Naive thymus-derived CD4-positive, alpha-beta T cell (primary cell): Measurements from ENCODE around the gene PFKP. TPM values are rescaled to one million over a fixed set of nuclear protein-coding genes. Genes with fewer than 3 reads are reported as not detected.

Source experiments
- ATAC-seq: fragments of 150-1000 bp; cut with Tn5 transposase; 2 replicates; pipeline ENCODE4 v1.10.0; 2021; ENCODE audit warnings: mild to moderate bottlenecking, moderate library complexity
- CTCF ChIA-PET: fragments of 350-600 bp; sonication (Branson Sonifier 250); formaldehyde crosslinking; loops from one replicate; lab custom pipeline; 2021; ENCODE audit warnings: antibody characterized with exemption; lab: Charles Lee
- POLR2A ChIA-PET: fragments of 350-600 bp; sonication (Branson Sonifier 250); formaldehyde crosslinking; loops from one replicate; lab custom pipeline; 2021; ENCODE audit warnings: antibody characterized with exemption, inconsistent platforms; lab: Charles Lee
- DNase-seq, 9 donors: peaks; one replicate each; pipeline versions ENCODE4 v3.0.0 to v3.0.0-alpha.2; 2020 to 2022; ENCODE audit warnings: mixed read lengths in 1 of 9
- H3K27ac ChIP-seq: one replicate; pipeline ENCODE4 v1.7.0; 2013; ENCODE audit warnings: mild to moderate bottlenecking, low read depth, low read length, moderate library complexity
- H3K27me3 ChIP-seq, 2 donors: one replicate each; pipeline ENCODE4 v1.7.0; 2013; ENCODE audit warnings: low read length in 2 of 2, mild to moderate bottlenecking in 2 of 2, moderate library complexity in 2 of 2; ENCODE audit not compliant: control insufficient read depth in 2 of 2, insufficient read depth in 2 of 2
- H3K36me3 ChIP-seq, 3 experiments: 1 replicate in 2 of 3; 2 replicates in 1 of 3; pipeline ENCODE4 v1.7.0; 2013; ENCODE audit warnings: low read length in 3 of 3, mild to moderate bottlenecking in 3 of 3, moderate library complexity in 1 of 3; ENCODE audit not compliant: insufficient read depth in 3 of 3, control insufficient read depth in 2 of 3
- H3K4me1 ChIP-seq, 2 donors: one replicate each; pipeline ENCODE4 v1.7.0; 2013; ENCODE audit warnings: low read length in 2 of 2, mild to moderate bottlenecking in 2 of 2, moderate library complexity in 1 of 2; ENCODE audit not compliant: control insufficient read depth in 2 of 2, insufficient read depth in 2 of 2
- H3K4me3 ChIP-seq: 2 replicates; pipeline ENCODE4 v1.7.0; 2013; ENCODE audit warnings: mild to moderate bottlenecking, low read length
- H3K9me3 ChIP-seq, 3 experiments: 1 replicate in 2 of 3; 2 replicates in 1 of 3; pipeline ENCODE4 v1.7.0; 2013; ENCODE audit warnings: low read length in 3 of 3; ENCODE audit not compliant: control insufficient read depth in 2 of 3
- H3K27ac Mint-ChIP-seq, 9 donors: one replicate each; pipeline ENCODE4 v1.8.0; 2020 to 2022; ENCODE audit warnings: mixed read lengths in 9 of 9, mild to moderate bottlenecking in 8 of 9, moderate library complexity in 5 of 9, inconsistent platforms in 2 of 9
- H3K27me3 Mint-ChIP-seq, 5 donors: one replicate each; pipeline ENCODE4 v1.8.0; 2021 to 2022; ENCODE audit warnings: mixed read lengths in 5 of 5, mild to moderate bottlenecking in 1 of 5
- H3K36me3 Mint-ChIP-seq, 5 donors: one replicate each; pipeline ENCODE4 v1.8.0; 2020 to 2022; ENCODE audit warnings: mixed read lengths in 5 of 5, mild to moderate bottlenecking in 3 of 5, inconsistent platforms in 1 of 5
- H3K4me1 Mint-ChIP-seq, 7 donors: one replicate each; pipeline ENCODE4 v1.8.0; 2020 to 2022; ENCODE audit warnings: mixed read lengths in 7 of 7, mild to moderate bottlenecking in 3 of 7, inconsistent platforms in 1 of 7
- H3K4me3 Mint-ChIP-seq, 10 donors: one replicate each; pipeline ENCODE4 v1.8.0; 2020 to 2022; ENCODE audit warnings: mild to moderate bottlenecking in 10 of 10, mixed read lengths in 10 of 10, moderate library complexity in 6 of 10, inconsistent platforms in 2 of 10
- H3K9me3 Mint-ChIP-seq, 11 donors: one replicate each; pipeline ENCODE4 v1.8.0; 2020 to 2022; ENCODE audit warnings: mixed read lengths in 11 of 11, mild to moderate bottlenecking in 4 of 11, inconsistent platforms in 1 of 11, moderate library complexity in 1 of 11
- intact Hi-C, 2 donors: fragments of 100-400 bp; cut with micrococcal nuclease; formaldehyde crosslinking; loops; one replicate each; pipeline ENCODE4 v1.15.1; 2023
- polyA plus RNA-seq, 2 donors: library from polyadenylated mRNA; unstranded; fragments of 300-500 nt; fragmentation: Illumina TruSeq; gene quantifications; one replicate each; pipeline ENCODE4 v1.2.3, GENCODE V29; 2021
- total RNA-seq, 6 experiments: library from RNA in 5 of 6; stranded (reverse) in 5 of 6; gene quantifications; 1 replicate in 5 of 6; 2 replicates in 1 of 6; pipeline ENCODE4 v1.2.3 and lab custom pipeline; 2021 to 2026

Gene PFKP
- total RNA-seq = 100 to 1,000 TPM in 1 of 5 experiments, 10 to 100 TPM in 4; 43.8 to 219 (median 50.0) TPM
- 10 to 100 TPM; 23.8 to 33.5 TPM for polyA plus RNA-seq
- total RNA-seq (lab: John Stamatoyannopoulos, UW) = 35.8 reads per million, percentile 64 among the genes with 10 or more reads in this experiment

DNA sequence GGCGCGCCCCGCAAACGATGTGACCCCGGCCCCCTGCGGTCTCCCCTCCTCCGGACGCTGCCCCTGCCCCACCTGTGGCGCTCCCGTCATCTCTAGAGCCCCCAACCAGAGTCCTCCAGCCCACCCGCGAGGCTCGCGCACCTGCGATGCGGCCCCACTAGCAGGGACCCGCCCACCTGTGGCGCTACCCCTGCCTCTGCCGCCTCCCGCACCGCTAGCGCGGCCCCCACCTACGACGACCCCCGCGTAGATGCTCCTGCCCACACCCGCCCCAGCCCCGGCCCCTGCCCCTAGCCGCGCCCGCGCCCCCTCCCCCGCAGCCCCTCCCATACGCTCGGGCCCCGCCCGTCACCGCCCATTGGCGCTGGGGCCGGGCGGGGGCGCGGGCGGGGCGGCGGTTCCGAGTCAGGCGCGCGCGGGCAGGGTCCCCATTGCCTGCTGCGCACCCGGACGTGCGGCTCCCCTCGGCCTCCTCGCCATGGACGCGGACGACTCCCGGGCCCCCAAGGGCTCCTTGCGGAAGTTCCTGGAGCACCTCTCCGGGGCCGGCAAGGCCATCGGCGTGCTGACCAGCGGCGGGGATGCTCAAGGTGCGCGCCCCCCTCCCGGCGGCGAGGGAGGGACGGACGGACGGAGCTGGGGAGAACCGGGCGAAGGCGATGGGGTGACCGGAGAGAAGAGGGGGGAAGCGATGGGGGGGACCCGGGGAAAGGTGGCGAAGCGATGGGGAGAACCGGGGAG, at the start of gene PFKP:
PFKP (plus strand) TSS at position 431 of the 741 bp plus-strand sequence; CDS start at position 479, 48 bp downstream.
- Histone ChIP-seq H3K9me3 (no peaks in the 10 kb centered on the region), H3K36me3 (peaks cover 0 to 14% (median 0%) of the 10 kb centered on the region in 3 experiments), H3K4me1 (peaks cover 8% of the 10 kb centered on the region in 2 donors), H3K4me3 (peak within 1 kb of the TSS; percentile 87), H3K27ac (peak within 1 kb of the TSS; percentile 70), H3K27me3 (no peaks in the 10 kb centered on the region)
- ChIA-PET CTCF (no interaction called here), POLR2A (no interaction called here)
- Mint-ChIP-seq H3K27me3 (peaks cover 0 to 16% (median 0%) of the 10 kb centered on the region in 5 donors), H3K4me3 (peak within 1 kb of the TSS; percentile 80 to 98 (median 89)), H3K4me1 (peaks cover 19 to 30% (median 27%) of the 10 kb centered on the region in 7 donors), H3K36me3 (peaks cover 0 to 26% (median 4%) of the 10 kb centered on the region in 5 donors), H3K27ac (peak within 1 kb of the TSS; percentile 21 to 90 (median 70)), H3K9me3 (no peaks in the 10 kb centered on the region)
- ATAC-seq (peak; percentile 80), DNase-seq (peak; percentile 33 to 82 (median 45))
- intact Hi-C loops = no loop called here

DNA sequence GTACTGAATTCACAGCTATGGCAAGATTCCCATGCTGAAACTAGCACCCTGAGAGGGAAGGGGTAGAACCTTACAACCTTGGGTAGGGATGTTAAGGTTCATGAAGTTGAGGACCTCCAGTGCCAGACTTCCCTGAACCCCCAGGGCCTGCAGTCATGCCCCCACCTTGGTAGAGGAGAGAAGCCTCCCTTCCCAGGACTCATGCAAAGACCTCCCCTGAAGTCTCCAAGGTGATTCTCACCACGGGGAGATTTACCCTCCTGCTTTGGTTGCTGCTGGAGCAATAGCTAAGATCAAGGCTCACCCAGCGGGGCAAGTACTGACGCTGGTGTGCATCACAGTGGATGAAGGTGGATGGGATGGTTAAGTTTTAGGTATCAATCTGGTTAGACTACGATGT, 49.1 kb upstream of the PFKP start:
- H3K9me3 Mint-ChIP-seq = peaks cover 0 to 9% (median 3%) of the 10 kb centered on the region in 11 donors
- H3K4me1 ChIP-seq = no peaks in the 10 kb centered on the region
- H3K27ac ChIP-seq = no peak overlapping the region
- no peaks in the 10 kb centered on the region for H3K36me3 ChIP-seq
- DNase-seq (no peak), ATAC-seq (no peak)
- H3K27ac Mint-ChIP-seq = no peak overlapping the region
- peaks cover 11 to 33% (median 22%) of the 10 kb centered on the region in 5 donors for H3K27me3 Mint-ChIP-seq
- ChIA-PET CTCF (no interaction called here), POLR2A (no interaction called here)
- H3K4me3 Mint-ChIP-seq = no peak overlapping the region
- H3K9me3 ChIP-seq = no peaks in the 10 kb centered on the region
- H3K36me3 Mint-ChIP-seq = peaks cover 0 to 3% (median 0%) of the 10 kb centered on the region in 5 donors
- H3K27me3 ChIP-seq = no peaks in the 10 kb centered on the region
- no peaks in the 10 kb centered on the region for H3K4me1 Mint-ChIP-seq
- no peak overlapping the region for H3K4me3 ChIP-seq
- intact Hi-C loops = no loop called here

GRCh38 chr10:3020311-3020710, 47.0 kb upstream of the PFKP start:
- Mint-ChIP-seq H3K4me1 (no peaks in the 10 kb centered on the region), H3K9me3 (peaks cover 0 to 15% (median 2%) of the 10 kb centered on the region in 11 donors)
- CTCF ChIA-PET = no interaction called here

DNA sequence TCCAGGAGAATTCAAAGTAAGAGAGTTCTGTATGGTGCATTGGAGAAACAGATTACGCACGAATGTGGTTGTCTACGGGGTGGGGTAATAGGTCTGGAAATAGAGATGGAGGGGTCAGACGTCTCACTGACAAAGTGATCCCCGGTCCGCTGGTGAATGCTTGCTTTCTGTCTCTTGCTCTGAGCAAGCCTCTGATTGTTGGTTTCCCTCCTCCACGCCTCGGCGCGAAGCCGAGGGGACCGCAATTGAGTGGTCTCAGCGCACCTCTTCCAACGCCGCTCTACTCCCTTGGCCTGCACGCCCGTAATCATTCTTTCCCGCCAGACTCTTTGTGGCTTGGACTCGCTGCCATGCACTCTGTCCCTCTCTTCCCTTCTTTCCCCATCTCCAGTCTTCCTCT, 46.5 kb upstream of the PFKP start:
- Mint-ChIP-seq H3K27me3 (peaks cover 8 to 24% (median 12%) of the 10 kb centered on the region in 5 donors), H3K9me3 (peaks cover 0 to 15% (median 2%) of the 10 kb centered on the region in 11 donors), H3K4me3 (no peak overlapping the region), H3K27ac (no peak overlapping the region), H3K36me3 (peaks cover 0 to 3% (median 0%) of the 10 kb centered on the region in 5 donors), H3K4me1 (no peaks in the 10 kb centered on the region)
- H3K36me3 ChIP-seq = no peaks in the 10 kb centered on the region
- H3K27ac ChIP-seq = no peak overlapping the region
- intact Hi-C loops = no loop called here
- ChIA-PET CTCF (no interaction called here), POLR2A (no interaction called here)
- DNase-seq (no peak), ATAC-seq (no peak)
- no peaks in the 10 kb centered on the region for H3K27me3 ChIP-seq
- H3K9me3 ChIP-seq = no peaks in the 10 kb centered on the region
- H3K4me1 ChIP-seq = no peaks in the 10 kb centered on the region
- no peak overlapping the region for H3K4me3 ChIP-seq

More at GRCh38 chr10:3020311-3020710, 47.0 kb upstream of the PFKP start:
- no peak for ATAC-seq
- Mint-ChIP-seq H3K27ac (no peak overlapping the region), H3K4me3 (no peak overlapping the region), H3K36me3 (peaks cover 0 to 3% (median 0%) of the 10 kb centered on the region in 5 donors), H3K27me3 (peaks cover 5 to 24% (median 14%) of the 10 kb centered on the region in 5 donors)
- Histone ChIP-seq H3K27me3 (no peaks in the 10 kb centered on the region), H3K36me3 (no peaks in the 10 kb centered on the region), H3K4me1 (no peaks in the 10 kb centered on the region), H3K9me3 (no peaks in the 10 kb centered on the region), H3K4me3 (no peak overlapping the region), H3K27ac (no peak overlapping the region)
- POLR2A ChIA-PET = no interaction called here
- DNase-seq = no peak
- intact Hi-C loops = no loop called here

DNA sequence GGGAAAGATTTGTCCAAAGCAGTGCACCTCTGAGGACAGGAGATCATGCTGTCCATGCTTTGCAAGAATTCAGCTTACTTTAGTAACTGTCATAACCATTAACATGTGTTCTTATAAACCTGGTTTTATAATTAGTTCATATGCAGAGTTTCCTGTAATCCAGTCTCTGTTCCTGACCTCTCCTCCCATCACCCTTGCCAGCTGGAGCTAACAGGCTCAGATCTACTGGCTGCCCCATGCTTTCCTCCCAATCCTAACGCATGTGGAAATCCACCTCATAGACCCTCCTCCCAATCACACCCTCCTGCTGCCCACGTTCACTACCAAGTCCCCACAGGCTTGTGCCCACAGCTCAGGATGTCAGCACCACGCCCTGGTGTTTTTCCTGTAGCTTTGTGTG, 45.3 kb upstream of the PFKP start:
- Mint-ChIP-seq H3K27ac (no peak overlapping the region), H3K4me3 (no peak overlapping the region), H3K27me3 (peaks cover 8 to 24% (median 20%) of the 10 kb centered on the region in 5 donors), H3K9me3 (peaks cover 0 to 15% (median 2%) of the 10 kb centered on the region in 11 donors), H3K36me3 (peaks cover 0 to 3% (median 0%) of the 10 kb centered on the region in 5 donors), H3K4me1 (no peaks in the 10 kb centered on the region)
- ChIA-PET POLR2A (no interaction called here), CTCF (no interaction called here)
- no peaks in the 10 kb centered on the region for H3K27me3 ChIP-seq
- H3K4me1 ChIP-seq = no peaks in the 10 kb centered on the region
- DNase-seq (no peak), ATAC-seq (no peak)
- intact Hi-C loops = no loop called here
- no peak overlapping the region for H3K4me3 ChIP-seq
- H3K27ac ChIP-seq = no peak overlapping the region
- H3K9me3 ChIP-seq = no peaks in the 10 kb centered on the region
- H3K36me3 ChIP-seq = no peaks in the 10 kb centered on the region

DNA sequence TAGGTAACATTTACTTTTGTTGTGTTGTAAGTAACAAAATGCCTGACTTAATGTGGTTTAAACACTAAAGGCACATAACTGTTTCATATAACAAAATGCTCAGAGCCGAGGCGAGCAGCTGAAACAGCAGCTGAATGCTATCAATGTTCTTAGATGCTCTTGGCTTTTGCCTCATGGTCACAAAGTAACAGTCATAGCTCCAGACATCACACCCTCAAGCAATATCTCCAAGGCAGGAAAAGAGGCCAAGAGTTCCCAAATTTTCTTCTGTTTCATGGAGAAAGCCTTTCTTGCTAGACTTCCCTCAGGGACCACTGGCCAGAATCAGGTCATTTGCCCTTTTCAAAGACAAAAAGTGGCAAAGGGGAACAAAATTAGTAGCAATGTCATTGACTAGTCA, 43.5 kb upstream of the PFKP start:
- ATAC-seq = no peak
- Histone ChIP-seq H3K36me3 (no peaks in the 10 kb centered on the region), H3K27me3 (no peaks in the 10 kb centered on the region), H3K27ac (no peak overlapping the region), H3K4me1 (no peaks in the 10 kb centered on the region), H3K4me3 (no peak overlapping the region), H3K9me3 (no peaks in the 10 kb centered on the region)
- intact Hi-C loops = no loop called here
- no peak overlapping the region for H3K4me3 Mint-ChIP-seq
- H3K27me3 Mint-ChIP-seq = peaks cover 10 to 24% (median 24%) of the 10 kb centered on the region in 5 donors
- ChIA-PET POLR2A (no interaction called here), CTCF (no interaction called here)
- H3K9me3 Mint-ChIP-seq = peaks cover 0 to 15% (median 2%) of the 10 kb centered on the region in 11 donors
- peaks cover 0 to 3% (median 0%) of the 10 kb centered on the region in 5 donors for H3K36me3 Mint-ChIP-seq
- no peak overlapping the region for H3K27ac Mint-ChIP-seq
- H3K4me1 Mint-ChIP-seq = no peaks in the 10 kb centered on the region
- no peak for DNase-seq
